Choroid plexus epithelial cell (primary cell): ENCODE measurements around the gene LHFPL4.
"Not testable (repeated sequence)": the region's sequence is repeated elsewhere in the genome, so short reads cannot be mapped to it uniquely, and the experiment has no call there.

Experiments
- DNase-seq: peaks from one replicate; pipeline ENCODE4 v3.0.0-alpha.2; 2010; ENCODE audit warnings: low read depth
- H3K4me3 ChIP-seq: 2 replicates; pipeline ENCODE4 v1.5.1; 2011; ENCODE audit warnings: low read depth, mild to moderate bottlenecking, control low read depth, low read length, moderate library complexity
- TF ChIP-seq, protein P1 (sequence below): conservative IDR thresholded peaks from 2 replicates; pipeline ENCODE4 v1.5.1; 2011; ENCODE audit warnings: low read depth, mild to moderate bottlenecking, control low read depth, inconsistent platforms, low read length, moderate library complexity

The LHFPL4 gene

DNA sequence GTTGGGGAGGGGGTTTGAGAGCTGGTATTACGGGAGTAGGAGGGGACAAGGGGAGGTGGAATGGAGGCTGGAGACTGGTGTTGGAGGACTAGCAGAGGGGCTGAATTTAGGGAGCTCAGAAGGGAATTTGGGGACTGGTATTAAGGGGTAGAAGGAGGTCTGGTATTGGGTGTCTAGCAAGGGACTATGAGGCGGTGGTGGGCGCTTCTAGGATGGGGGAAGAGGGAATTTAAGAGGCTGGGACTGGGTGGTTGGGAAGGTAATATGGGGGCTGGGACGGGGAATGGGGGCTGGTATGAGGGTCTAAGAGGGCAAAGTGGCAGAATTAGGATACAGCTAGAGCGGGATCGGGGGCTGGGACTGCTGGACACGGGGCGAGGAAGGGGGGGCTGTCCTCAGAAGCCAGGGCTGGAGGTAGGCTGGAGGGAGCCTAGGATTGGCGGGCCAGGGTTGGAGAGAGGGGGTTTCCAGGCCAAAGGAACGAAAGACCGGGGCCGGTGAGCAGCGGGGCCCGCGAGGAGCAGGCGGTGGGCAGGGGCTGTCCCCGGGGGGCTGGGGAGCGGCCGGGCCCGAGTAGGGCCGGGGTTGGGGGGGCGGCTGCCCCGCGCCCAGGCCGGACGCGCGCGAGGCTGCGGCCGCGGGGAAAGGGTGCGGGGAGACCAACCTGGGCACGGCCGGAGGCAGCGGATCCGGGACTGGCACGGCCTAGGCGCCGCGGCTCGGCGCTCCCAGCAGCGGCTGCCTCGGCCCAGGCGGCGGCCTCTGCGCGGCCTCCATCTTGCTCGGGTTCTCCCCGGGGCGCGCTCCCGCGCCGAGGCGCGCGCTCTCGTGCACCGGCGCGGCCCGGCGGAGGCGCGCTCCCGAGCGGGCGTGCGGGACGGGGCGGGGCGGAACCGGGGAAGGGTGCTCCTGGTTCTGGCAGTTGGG lies at the start of gene LHFPL4:
Gene LHFPL4, minus strand, starts transcription at position 802 of the 927 bp plus-strand sequence. CDS start 1,143 bp downstream, outside the sequence.
- TF ChIP-seq, protein P1, sequence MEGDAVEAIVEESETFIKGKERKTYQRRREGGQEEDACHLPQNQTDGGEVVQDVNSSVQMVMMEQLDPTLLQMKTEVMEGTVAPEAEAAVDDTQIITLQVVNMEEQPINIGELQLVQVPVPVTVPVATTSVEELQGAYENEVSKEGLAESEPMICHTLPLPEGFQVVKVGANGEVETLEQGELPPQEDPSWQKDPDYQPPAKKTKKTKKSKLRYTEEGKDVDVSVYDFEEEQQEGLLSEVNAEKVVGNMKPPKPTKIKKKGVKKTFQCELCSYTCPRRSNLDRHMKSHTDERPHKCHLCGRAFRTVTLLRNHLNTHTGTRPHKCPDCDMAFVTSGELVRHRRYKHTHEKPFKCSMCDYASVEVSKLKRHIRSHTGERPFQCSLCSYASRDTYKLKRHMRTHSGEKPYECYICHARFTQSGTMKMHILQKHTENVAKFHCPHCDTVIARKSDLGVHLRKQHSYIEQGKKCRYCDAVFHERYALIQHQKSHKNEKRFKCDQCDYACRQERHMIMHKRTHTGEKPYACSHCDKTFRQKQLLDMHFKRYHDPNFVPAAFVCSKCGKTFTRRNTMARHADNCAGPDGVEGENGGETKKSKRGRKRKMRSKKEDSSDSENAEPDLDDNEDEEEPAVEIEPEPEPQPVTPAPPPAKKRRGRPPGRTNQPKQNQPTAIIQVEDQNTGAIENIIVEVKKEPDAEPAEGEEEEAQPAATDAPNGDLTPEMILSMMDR, result no peak
- no peak within 1 kb of the TSS for H3K4me3 ChIP-seq
- DNase-seq, result no peak

GRCh38 chr3:9602620-9603019 lies 49.0 kb upstream of the LHFPL4 start:
- H3K4me3 ChIP-seq, result no peak overlapping the region
- TF ChIP-seq, protein P1, result no peak
- no peak for DNase-seq

GRCh38 chr3:9601006-9601581 lies 47.5 kb upstream of the LHFPL4 start:
- H3K4me3 ChIP-seq, DNase-seq: not testable (repeated sequence)

DNA sequence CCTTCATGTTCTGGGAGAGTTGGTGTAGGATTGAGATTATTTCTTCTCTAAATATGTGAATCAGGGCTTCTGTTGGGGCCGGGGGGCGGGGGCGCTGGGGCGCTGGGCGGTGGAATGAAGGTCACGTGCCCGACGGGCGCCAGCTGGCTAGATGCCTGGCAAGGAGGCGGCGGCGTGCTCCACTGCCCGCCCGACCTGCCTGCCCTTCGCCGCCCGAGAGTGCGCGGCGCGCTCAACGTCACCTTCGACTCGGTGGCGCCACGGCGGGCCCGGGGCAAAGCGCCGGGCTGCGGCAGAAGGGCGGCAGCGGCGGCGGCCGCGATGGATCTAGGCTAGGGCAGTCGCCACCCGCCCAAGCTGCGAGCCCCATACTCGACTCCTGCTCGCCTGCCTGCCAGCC lies 47.0 kb upstream of the LHFPL4 start:
- H3K4me3 ChIP-seq, result no peak overlapping the region
- TF ChIP-seq, protein P1, result no peak
- DNase-seq, result no peak

DNA sequence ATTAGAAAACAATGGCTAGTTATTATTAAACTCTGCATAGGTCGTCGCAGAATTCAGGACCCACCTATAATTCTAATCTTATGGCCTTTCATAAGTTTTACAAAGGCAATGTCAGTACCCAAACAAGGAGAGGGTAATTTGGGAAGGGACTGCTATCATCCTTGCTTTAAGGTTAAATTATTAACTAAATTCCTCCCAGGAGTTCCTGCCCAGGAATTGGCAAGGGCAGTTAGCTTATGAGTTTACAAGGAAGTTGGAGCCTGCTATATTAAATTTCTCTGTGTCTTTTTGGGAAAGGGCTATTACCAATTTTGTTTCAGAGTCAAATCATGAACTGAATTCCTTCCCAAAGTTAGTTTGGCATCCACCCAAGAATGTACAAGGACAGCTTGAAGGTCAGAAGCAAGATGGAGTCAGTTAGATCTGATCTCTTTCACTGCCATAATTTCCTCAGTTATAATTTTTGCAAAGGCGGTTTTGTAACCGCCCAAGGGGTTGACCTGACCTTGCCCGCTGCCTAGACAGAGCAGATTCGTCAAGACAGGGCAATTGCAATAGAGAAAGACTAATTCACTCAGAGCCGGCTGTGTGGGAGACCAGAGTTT lies 45.3 kb upstream of the LHFPL4 start:
- DNase-seq, result no peak
- TF ChIP-seq, protein P1, result no peak

DNA sequence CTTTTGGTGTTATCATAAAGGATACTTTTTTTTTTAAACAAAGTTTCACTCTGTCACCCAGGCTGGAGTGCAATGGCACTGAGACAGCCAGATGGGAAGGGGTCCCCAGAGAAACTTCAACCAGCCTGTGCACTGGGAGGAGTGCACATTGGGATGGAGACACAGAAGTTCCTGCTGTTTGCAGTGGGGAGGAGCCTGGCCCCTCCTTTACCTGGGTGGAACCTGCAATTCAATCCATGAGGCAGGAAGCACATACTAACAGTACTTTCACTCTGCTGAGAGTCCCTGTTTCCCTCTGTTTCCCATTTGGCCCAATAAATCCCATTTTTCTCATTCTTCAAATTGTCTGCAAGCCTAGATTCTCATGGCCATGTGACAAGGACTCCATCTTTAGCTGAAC lies 42.3 kb upstream of the LHFPL4 start:
- H3K4me3 ChIP-seq, result no peak overlapping the region
- TF ChIP-seq, protein P1, result no peak
- DNase-seq, result no peak

More for the DNA sequence above, 45.3 kb upstream of the LHFPL4 start:
- no peak overlapping the region for H3K4me3 ChIP-seq

GRCh38 chr3:9591781-9592180 lies 38.2 kb upstream of the LHFPL4 start:
- not testable (repeated sequence) for DNase-seq, H3K4me3 ChIP-seq
